Esophagus squamous epithelium (tissue), 4 donors: ENCODE measurements around the gene SPACA4.
A peak's percentile ranks its signal among the peaks of the same experiment; 100 is the strongest.

Experiments used
- POLR2A ChIP-seq, 4 donors: fragments of 450-650 bp; IDR thresholded peaks; one replicate each; pipeline ENCODE4 v1.6.1; 2017; ENCODE audit warnings: antibody characterized with exemption in 4 of 4, mild to moderate bottlenecking in 4 of 4, moderate library complexity in 3 of 4
- TF ChIP-seq, protein P1 (sequence below), 6 experiments: fragments of 450-650 bp in 4 of 6; fragments of 200-600 bp in 2 of 6; sonication (generic) in 2 of 6; IDR thresholded peaks; one replicate each; pipeline ENCODE4 v1.5.1; 2016 to 2019; ENCODE audit warnings: antibody characterized with exemption in 6 of 6, mild to moderate bottlenecking in 4 of 6, moderate library complexity in 4 of 6

DNA sequence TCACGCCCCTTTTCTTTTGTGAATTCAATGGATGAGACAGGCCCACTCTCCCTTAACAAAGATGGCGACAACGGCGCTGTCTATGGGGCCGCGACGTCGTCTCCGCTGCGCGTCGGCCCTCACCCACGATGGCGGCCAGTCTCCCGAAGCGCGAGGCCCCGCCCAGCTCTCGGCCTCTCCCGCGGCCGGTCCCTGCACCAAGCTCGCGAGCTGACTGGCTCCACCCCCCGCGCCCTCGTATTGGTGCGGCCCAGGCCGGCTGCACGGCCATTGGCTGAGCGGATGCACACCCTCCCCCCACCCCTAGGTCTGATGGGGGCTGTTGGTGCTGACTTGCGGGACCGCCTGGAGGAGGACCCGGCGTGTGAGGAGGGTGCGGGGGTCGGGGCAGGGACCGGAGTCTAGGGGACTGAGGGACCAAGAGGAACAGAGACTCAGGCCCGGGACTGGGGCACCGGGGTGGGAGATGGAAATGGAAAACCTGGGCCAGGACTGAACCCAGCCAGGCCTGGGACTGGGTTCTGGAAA, 17.6 kb downstream of the SPACA4 start:
- TF ChIP-seq, protein P1, sequence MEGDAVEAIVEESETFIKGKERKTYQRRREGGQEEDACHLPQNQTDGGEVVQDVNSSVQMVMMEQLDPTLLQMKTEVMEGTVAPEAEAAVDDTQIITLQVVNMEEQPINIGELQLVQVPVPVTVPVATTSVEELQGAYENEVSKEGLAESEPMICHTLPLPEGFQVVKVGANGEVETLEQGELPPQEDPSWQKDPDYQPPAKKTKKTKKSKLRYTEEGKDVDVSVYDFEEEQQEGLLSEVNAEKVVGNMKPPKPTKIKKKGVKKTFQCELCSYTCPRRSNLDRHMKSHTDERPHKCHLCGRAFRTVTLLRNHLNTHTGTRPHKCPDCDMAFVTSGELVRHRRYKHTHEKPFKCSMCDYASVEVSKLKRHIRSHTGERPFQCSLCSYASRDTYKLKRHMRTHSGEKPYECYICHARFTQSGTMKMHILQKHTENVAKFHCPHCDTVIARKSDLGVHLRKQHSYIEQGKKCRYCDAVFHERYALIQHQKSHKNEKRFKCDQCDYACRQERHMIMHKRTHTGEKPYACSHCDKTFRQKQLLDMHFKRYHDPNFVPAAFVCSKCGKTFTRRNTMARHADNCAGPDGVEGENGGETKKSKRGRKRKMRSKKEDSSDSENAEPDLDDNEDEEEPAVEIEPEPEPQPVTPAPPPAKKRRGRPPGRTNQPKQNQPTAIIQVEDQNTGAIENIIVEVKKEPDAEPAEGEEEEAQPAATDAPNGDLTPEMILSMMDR (IDR thresholded peaks at IDR 0.05): peak in 1 of 6 experiments; percentile 20
- no peak for TF ChIP-seq POLR2A (IDR thresholded peaks at IDR 0.05)
